NCI-H2107 treated with DMSO at 0.1 percent for 48 hours (cell line): Measurements from ENCODE around the gene PTTG1.
"Not testable (repeated sequence)": the region's sequence is repeated elsewhere in the genome, so short reads cannot be mapped to it uniquely, and the experiment has no call there.

Experiments
- DNase-seq: peaks from one replicate; lab custom pipeline; 2025; ENCODE audit not compliant: unreplicated experiment; lab: John Stamatoyannopoulos, UW

PTTG1 gene

DNA sequence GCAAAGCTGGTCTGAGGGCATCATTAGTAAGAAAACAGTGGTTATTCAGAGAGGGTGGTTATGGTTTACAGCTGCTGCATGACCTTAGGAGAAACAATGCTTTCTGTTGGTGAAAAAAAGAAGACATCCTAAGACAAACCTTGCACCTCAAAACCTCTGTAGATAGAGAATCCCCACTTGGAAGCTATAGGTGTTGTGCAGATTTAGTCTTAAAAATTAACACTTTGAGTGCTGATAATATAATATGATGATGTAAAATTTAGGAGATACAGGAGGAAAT, 1.4 kb upstream of the PTTG1 start:
- DNase-seq, result no peak

DNA sequence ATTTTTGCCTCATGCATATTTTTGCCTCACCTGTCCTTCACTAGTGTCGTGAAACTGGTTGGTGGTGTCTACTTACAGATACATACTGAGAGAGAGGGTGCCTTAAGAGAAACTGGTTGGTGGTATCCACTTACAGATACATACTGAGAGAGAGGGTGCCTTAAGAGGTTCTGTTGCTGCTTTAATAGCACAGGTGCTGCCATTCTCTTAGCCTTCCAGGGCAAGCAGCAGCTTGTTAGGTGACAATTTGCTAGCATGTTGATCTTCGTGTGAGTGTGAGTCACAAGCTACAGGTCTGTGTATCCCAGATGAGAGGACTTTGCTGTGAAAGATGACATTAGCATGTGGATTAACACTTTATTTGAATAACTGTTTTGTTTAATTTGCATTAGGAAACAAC, 1.4 kb downstream of the PTTG1 start:
- peak; percentile 76 for DNase-seq

DNA sequence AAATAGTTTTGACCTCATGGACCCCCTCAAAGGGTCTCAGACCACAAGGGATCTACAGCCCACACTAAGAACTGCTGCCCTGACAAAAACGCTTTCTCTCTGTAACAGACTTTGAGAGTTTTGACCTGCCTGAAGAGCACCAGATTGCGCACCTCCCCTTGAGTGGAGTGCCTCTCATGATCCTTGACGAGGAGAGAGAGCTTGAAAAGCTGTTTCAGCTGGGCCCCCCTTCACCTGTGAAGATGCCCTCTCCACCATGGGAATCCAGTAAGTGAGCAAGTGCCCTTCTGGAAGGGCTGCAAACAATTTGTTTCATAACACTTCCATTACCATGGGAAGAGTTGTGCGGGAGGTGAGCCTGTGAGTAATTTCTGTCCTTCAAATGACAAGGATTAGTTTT, 6.0 kb downstream of the PTTG1 start:
- no peak for DNase-seq

DNA sequence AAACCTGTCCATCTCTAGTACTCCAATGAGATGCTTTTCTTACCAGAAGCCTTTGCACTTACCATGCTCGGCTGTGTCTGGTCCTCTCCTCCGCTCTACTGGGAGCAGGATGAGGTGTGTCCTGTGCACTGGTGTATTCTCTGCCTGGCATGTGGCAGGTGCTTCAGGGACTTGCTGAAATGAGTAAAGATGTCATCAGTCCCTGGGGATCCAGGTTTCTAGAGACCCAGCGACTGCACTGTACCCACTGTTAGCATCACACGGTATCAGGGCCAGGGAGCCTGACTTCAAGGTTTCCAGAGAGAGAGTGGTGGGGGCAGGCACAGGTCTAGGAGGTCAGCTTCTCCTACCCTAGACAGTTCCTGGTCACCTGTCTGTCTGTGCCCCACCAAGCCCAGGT, 10.5 kb downstream of the PTTG1 start:
- DNase-seq, result peak; percentile 11

DNA sequence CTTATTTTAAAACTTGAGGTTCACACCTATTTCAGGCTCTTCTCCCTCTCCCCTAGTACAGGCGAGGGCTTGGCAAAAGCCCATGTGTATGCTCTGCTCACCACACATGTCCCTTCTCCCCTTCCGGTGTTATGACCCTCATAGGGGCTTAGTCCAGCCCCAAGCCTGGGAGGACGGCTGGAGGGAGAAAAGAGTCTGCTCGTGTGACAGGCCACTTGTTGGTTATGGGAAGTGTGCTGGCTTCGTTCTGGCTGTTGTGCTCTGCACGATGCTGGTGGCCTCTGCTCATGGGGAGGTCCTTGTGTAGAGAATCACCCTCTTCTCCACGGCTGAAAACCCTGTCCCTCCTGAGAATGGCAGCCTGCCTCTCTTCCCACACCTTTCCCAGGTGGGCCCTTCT, 11.1 kb downstream of the PTTG1 start:
- no peak for DNase-seq

DNA sequence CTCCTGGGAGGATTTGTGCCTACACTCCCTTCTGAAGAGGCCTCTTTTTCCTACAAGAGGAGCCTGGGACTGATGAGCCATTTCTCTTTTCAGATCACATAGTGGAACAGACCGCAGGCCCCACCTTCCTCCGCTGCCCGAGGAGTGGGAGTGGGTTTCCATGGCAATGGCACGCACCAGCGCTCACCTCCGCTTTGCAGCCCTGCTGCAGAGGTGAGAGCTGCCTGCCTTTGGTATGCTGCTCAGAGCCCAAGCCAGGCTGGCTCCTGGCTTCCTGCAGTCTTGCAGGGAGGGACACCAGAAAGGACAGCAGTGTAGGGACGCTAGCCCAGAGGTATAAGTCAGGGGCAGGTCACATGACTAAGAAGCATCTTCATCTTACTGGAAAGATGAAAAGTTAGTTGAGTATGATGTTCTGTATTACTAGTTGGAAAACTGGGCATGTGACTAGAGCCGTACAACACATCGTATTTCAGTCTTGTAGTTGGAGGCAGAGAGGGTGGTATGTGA, 12.4 kb downstream of the PTTG1 start:
- DNase-seq, result peak; percentile 36

DNA sequence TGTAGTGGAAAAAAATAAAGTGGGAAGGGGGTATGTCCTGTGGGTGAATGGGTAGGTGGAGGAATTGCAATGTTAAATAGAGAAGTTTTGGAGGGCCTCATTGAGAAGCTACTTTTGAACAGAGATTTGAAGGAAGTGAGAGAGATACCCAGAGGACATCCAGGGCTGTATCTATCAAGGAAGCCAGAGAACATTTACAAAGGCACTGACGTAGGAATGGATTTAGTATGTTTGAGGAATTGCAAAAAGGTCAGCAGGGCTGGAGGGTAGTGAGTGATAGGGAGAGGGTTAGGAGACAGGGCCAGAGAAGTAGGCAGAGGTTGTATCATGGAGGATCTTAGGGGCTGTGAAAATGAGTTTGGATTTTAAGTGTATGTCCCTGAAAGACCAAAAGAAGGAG, 13.9 kb downstream of the PTTG1 start:
- DNase-seq, result no peak

DNA sequence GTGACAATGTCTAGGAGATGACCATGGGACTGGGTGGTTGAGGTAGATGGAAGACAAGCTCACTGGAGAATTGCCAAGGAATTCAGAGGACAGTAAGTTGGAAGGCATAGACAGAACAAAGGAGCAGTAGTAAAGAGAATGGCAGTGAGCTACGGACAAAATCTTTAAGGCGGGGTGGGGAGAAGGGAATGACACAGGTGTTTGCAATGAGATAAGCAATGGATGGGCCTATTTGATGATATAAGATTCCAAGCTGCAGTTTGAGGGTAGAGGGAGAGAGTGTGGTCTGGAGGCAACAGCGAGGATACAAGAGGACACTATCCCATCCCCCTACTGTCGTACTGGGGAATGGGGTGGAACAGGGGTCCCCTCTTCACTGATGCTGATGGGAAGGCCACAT, 14.4 kb downstream of the PTTG1 start:
- DNase-seq, result no peak

DNA sequence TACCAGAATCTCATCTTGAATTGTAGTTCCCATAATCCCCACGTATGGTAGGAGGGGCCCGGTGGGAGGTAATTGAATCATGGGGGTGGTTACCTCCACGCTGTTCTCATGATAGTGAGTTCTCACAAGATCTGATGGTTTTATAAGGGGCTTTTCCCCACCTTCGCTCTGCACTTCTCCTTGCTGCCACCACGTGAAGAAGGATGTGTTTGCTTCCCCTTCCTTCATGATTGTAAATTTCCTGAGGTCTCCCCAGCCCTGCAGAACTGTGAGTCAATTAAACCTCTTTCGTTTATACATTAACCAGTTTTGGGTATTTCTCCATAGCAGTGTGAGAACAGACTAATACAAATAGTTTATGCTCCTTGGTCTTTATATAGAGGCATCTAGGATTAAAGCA, 15.0 kb downstream of the PTTG1 start:
- not testable (repeated sequence) for DNase-seq

DNA sequence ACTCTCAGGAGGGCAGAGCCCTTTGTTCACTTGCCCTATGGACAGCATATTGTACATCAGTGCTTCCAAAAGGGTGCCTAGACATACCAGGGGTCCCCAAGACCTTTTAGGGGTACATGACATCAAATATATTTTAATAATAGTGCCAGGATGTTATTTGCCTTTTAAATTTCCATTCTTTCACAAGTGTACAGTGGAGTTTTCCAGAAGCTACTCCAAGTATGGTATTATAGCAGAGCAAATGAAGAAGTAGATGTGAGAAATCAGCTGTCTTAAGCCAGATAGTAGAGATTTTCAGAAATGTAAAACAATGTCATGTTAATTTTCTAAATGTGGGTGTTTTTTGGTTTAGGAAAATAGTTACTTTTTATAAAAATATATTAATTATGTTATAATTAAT, 15.6 kb downstream of the PTTG1 start:
- DNase-seq, result no peak

DNA sequence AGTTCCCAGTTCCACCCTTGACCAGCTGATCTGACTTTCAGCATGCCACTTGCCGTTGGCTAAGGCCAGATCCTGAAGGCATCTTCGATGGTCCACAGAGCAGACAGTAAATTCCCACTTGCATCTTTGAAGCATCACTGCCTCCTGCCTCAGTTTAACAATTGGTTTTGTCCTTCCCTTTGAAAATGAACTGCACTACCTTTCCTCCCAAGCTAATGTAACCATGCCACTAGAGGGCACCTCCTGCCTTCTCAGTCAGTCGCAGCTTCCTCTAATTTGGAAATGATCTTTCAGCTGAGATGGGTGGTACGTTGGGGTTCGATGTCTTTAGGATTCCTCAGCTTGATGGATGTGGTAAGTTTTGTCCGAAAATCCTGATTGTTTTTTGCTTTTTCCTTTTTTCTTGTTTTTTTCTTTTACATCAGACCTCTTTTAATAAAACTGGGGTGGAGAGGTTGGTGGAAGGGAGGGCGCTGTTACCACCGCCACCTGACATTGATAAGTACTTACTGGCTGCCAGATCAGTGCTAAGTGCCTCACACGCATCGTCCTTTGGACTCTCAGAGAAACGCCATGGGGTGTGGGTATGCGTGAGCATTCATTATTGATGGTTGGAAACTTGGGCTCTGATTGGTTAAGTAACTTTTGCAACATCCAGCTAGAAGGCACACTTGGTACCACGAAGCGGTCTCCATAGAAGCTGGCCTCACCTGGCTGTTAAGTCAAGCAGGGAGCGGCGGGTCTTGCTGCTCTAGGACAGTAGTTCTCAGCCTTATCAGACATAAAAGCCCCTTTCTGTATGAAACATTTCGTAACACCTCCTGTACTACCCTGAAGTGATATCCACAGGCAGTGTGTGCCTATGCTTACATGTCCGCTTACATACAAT, 16.9 kb downstream of the PTTG1 start:
- peak; percentile 53 for DNase-seq

DNA sequence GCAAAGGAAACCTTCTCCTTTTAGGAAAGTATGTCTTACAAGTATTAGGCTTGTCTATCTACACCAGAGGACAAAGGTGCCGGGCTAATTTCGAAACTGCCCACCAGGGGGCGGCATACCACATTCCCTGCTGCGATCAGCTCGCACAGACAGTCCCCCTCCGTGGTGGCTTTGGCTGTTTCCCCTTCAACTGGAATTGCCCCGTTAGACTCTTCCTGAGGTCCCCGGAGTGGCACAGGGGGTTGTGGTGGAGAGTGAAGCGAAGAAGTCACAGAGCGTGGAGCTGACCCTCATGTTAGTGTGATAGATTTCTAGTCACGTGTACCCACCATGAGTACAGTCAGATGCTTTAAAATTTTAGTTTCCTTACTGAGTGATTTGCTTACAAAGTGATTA, 17.5 kb downstream of the PTTG1 start:
- DNase-seq, result peak; percentile 53

DNA sequence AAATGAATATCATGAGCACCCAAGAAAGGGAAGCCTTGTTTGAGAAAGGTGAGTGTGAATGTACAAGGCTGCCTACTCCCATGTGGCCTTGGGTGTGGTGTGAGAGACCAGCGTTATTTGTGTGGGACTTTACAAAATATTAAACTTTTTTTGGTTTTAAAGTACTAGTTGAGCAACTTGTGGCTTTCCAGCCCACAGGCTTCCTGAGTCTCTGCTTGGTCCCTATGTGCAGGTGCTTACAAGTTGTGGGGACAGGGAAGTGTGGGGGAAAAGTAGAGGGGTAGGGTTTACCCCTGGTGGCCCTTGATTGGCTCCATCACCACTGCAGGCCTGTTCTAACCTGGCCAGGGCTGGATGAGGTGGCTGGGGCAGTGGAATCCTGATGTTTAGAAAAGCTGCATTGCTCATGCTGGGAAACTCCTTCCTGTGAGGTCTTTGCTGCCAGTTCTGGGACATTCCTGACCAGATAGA, 19.7 kb downstream of the PTTG1 start:
- DNase-seq, result no peak

DNA sequence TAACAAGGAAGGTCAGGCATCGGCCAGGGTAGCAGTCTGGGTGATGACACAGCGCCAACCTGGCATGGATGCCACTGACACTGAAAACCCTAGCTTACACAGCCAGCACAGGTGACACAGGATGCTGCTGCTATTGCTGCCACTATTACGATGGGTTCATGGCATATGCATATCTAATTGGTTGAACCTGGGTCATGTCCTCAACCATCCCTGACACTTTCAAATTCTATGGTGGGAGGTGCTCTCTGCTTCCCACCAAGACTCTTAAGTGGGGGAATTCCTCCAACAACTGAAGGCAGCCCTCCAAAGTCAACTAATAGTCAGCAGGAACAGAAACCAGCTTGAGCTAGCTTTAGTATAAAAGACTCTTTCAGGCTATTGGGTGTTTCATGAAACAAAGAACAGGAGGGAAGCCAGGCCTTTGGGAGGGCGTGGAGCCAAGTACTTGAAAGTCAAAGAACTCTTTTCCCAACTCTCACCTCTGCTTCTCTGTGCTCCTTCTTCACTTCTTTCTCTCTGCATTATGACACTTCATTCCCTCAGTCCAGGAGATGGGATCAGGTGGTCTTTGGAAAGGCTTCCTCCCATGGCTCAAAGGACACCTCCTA, 21.3 kb downstream of the PTTG1 start:
- no peak for DNase-seq

DNA sequence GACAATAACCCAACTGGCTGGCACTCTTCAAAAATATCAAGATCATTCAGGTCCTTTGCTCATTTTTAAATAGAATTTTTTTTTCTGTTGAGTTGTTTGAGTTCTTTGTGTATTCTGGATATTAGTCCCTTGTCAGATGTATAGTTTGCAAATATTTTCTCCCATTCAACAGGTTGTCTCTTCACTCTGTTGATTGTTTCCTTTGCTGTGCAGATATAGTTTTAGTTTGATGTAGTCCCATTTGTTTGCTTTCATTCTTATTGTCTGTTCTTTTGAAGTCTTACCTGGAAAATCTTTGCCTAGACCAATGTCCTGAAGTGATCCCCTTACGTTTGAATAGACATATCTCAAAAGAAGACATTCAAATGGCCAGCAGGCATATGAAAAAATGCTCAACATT, 22.8 kb downstream of the PTTG1 start:
- DNase-seq, result no peak

DNA sequence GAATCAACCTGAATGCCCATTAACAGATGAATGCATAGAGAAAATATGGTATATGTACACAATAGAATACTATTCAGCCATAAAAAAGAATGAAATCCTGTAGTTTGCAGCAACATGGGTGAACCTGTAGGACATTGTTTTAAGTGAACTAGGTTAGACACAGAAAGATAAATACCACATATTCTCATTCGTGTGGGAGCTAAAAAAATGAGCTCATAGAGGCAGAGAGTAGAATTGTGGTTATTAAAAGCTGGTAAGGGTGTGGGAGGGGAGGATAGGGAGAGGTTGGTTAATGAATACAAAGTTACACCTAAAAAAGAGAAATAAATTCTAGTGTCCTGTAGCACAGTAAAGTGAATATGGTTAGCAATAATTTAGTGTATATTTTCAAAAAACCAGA, 23.5 kb downstream of the PTTG1 start:
- DNase-seq, result no peak

DNA sequence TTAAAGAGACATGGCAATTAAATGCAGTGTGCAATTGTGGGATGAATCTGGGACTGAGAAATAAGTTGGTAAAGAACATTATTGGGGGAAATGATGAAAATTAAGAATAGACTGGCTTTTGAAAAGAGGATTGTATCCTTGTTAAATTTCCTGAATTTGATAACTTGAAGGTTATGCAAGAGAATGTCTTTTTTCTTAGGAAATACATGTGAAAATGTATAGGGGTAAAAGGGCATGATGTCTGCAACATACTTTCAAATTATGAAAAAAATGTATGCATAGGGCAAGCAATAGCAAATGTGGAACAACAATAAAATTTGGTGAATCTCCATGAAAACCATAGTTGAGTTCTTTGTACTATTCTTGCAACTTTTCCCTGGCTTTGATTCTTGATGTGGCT, 24.1 kb downstream of the PTTG1 start:
- no peak for DNase-seq

DNA sequence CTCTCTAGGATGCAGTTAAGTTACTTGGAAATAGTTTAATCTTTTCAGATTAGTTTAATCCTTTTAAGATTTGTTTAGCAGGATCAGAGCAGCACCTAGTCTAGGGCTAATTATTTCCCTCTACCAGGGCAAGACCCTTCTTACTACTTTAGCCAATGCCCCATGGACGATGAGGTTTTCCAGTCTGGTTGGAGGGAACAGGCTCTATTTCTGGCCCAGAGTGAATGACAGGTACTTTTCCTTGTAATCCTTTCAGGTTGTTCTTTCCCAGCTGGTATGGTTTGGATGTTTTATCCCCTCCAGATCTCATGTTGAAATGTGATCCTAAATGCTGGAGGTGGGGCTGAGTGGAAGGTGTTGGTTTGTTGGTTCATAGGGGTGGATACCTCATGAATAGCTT, 27.2 kb downstream of the PTTG1 start:
- no peak for DNase-seq

DNA sequence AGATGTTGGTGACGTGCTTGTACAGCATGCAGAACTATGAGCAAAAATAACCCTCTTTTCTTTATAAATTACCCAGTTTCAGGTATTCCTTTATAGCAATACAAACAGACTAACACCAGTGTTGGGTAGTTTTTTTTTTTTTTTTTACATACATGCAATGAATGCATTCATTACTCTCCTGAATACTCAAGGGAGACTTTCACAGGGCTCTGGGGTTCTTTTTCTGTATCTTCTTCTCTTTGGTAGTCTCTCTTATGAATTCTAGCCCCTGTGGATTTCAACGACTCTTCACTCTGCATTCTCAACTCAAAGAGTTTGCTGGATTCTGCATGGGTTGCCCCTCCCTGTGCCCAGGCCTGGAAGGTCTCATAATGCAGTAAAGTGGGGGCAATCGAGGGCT, 27.8 kb downstream of the PTTG1 start:
- DNase-seq, result no peak

DNA sequence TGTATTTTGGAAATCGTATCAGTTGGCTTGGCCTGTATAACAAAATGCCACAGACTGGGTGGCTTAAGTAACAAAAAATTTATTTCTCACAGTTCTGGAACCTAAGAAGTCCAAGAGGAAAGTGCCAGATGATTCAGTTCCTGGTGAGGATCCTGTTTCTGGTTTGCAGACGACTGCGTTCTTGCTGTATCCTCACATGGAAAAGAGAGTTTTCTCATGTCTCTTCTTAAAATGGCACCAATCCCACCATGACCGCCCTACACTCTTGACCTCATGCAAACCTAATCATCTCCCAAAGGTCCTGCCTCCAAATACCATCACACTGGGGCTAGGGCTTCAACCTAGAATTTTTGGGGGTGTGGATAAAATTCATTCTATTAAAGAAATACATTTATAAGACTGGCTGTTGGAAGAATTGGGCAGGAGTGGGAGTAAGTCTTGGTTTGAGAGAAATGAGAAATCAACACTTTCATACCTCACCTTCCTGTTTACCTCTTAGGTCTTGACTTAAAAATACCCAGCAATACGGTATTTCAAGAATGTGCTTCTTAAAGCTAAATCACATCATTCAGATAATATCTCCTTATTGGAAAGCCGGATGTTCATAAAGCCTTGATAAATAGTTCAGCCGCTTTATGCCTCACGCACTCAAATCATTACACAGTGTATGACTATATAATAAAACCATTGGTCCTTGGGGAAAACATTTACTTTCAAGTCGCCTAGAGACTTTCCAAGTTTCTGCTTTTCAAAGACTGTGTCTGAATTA, 28.7 kb downstream of the PTTG1 start:
- DNase-seq, result no peak

DNA sequence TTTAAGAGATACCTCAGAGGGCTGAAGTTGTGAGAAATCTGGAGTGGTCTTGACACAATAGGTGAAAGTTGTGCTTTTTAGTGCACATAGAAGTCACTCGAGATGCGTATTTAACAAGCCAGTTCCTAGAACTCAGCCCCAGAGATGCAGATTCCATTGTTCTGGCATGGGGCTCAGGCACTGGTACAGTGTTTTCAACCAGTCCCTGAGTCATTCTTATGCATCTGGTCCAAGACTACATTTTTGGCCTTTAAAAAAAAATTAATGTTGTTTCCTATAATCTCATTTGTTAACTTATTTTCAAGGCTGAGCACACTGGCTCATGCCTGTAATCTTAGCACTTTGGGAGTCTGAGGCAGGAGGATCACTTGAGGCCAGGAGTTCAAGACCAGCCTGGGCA, 29.6 kb downstream of the PTTG1 start:
- DNase-seq, result no peak

DNA sequence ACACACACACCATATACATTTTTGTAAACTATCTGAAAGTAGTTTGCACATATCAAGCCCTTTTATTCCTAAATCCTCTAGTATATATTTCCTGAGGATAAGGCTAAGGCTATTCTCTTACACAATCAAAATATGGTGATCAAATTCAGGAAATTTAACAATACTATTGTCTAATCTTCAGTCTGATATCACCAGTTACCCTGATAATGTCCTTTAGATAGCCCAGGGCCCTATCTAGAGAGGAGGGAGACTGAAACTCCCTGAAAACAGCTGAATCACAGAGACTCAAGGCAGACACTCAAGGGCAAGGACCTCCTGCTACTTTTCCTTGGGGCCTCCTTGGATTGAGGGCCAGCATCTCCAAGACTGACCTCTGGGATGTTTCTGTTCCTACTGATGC, 30.4 kb downstream of the PTTG1 start:
- DNase-seq, result no peak
